NT2/D1 (cell line): Measurements from ENCODE around the gene EPHA4.

Experiments used
- SUZ12 ChIP-seq: IDR thresholded peaks from 2 replicates; pipeline ENCODE4 v1.6.1; 2011; ENCODE audit not compliant: insufficient read length, insufficient read depth; ENCODE audit errors: extremely low read depth
- YY1 ChIP-seq: IDR thresholded peaks from 2 replicates; pipeline ENCODE4 v1.6.1; 2011; ENCODE audit not compliant: insufficient read length, insufficient read depth
- ZNF274 ChIP-seq: IDR thresholded peaks from 2 replicates; pipeline ENCODE4 v1.6.1; 2011; ENCODE audit warnings: mild to moderate bottlenecking, low read depth, low read length

DNA sequence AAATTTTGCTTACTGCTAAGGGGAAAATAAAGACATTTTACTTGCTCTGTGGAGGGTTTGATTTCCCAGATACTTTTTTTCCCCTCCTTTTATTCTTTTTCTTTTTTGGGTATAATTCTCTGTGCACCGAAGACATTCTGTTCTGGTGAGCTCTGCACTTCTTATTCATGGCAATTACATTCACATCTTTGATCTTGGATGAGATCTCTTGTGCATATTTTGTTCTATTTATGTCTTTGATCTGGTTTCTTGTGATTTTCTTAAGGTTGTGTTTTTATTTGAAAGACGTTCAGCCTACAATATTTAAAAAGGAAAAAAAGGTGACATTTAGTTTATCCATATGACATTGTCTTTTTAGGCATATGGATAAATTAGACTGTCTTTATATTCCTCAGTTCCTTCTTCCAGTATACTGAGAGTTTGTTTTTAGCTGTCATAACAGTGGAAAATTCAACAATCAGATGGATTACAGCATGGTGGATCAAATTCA, 33.7 kb upstream of the EPHA4 start:
- TF ChIP-seq ZNF274 (no peak), YY1 (no peak), SUZ12 (no peak)
